Osteocyte (in vitro differentiated cells): ENCODE data around the gene UBE2G2. TPM values are rescaled to one million over a fixed set of nuclear protein-coding genes. Genes with fewer than 3 reads are reported as not detected.
A peak's percentile ranks its signal among the peaks of the same experiment; 100 is the strongest.

ENCODE experiments used
- DNase-seq: peaks from one replicate; pipeline ENCODE4 v3.0.0; 2021; ENCODE audit warnings: mixed read lengths; ENCODE audit not compliant: unreplicated experiment; ENCODE audit errors: extremely low spot score
- H3K27ac Mint-ChIP-seq: one replicate; pipeline ENCODE4 v1.8.0; 2021; ENCODE audit warnings: mild to moderate bottlenecking, mixed read lengths; ENCODE audit not compliant: unreplicated experiment
- H3K27me3 Mint-ChIP-seq: one replicate; pipeline ENCODE4 v1.8.0; 2021; ENCODE audit warnings: mixed read lengths; ENCODE audit not compliant: unreplicated experiment
- H3K36me3 Mint-ChIP-seq: one replicate; pipeline ENCODE4 v1.8.0; 2021; ENCODE audit warnings: mixed read lengths; ENCODE audit not compliant: unreplicated experiment
- H3K4me1 Mint-ChIP-seq: one replicate; pipeline ENCODE4 v1.8.0; 2021; ENCODE audit warnings: mixed read lengths; ENCODE audit not compliant: unreplicated experiment
- H3K4me3 Mint-ChIP-seq: one replicate; pipeline ENCODE4 v1.8.0; 2021; ENCODE audit warnings: mild to moderate bottlenecking, moderate library complexity, mixed read lengths; ENCODE audit not compliant: unreplicated experiment
- H3K9me3 Mint-ChIP-seq: one replicate; pipeline ENCODE4 v1.8.0; 2021; ENCODE audit warnings: mixed read lengths; ENCODE audit not compliant: unreplicated experiment
- CTCF ChIP-seq: fragments of 200-600 bp; sonication (generic); IDR thresholded peaks from 2 replicates; pipeline ENCODE4 v1.5.0; 2021; ENCODE audit warnings: antibody characterized with exemption, mild to moderate bottlenecking, moderate library complexity
- total RNA-seq: library from RNA; stranded (reverse); gene quantifications from 2 replicates; pipeline ENCODE4 v1.2.1, GENCODE V29; 2021

UBE2G2 gene
- total RNA-seq, 1 donor from 2014 or later: 78.7 TPM

- no peak for DNase-seq
- Mint-ChIP-seq H3K27me3 (no peaks in the 10 kb centered on the region), H3K4me3 (no peak overlapping the region), H3K27ac (no peak overlapping the region), H3K36me3 (peaks cover 39% of the 10 kb centered on the region), H3K9me3 (no peaks in the 10 kb centered on the region), H3K4me1 (peaks cover 18% of the 10 kb centered on the region)
- no peak for TF ChIP-seq CTCF
These were observed 33.5 kb downstream of the UBE2G2 start for GRCh38 chr21:44767834-44768831.

- peaks cover 29% of the 10 kb centered on the region for H3K36me3 Mint-ChIP-seq
- H3K27me3 Mint-ChIP-seq: no peaks in the 10 kb centered on the region
- H3K4me1 Mint-ChIP-seq: peaks cover 7% of the 10 kb centered on the region
- H3K4me3 Mint-ChIP-seq: no peak overlapping the region
- DNase-seq: peak; percentile 81
- no peak for TF ChIP-seq CTCF
- no peaks in the 10 kb centered on the region for H3K9me3 Mint-ChIP-seq
- no peak overlapping the region for H3K27ac Mint-ChIP-seq
These were observed 34.7 kb downstream of the UBE2G2 start for GRCh38 chr21:44766818-44767354.

- Mint-ChIP-seq H3K27ac (no peak overlapping the region), H3K27me3 (no peaks in the 10 kb centered on the region), H3K4me1 (peaks cover 7% of the 10 kb centered on the region), H3K36me3 (peaks cover 25% of the 10 kb centered on the region), H3K9me3 (no peaks in the 10 kb centered on the region), H3K4me3 (no peak overlapping the region)
- no peak for TF ChIP-seq CTCF
- DNase-seq: peak; percentile 81
These were observed 35.4 kb downstream of the UBE2G2 start for GRCh38 chr21:44766014-44766817.

GRCh38 chr21:44765231-44766013, 36.2 kb downstream of the UBE2G2 start:
- Mint-ChIP-seq H3K4me3 (no peak overlapping the region), H3K27me3 (no peaks in the 10 kb centered on the region), H3K9me3 (no peaks in the 10 kb centered on the region)

More at GRCh38 chr21:44765231-44766013, 36.2 kb downstream of the UBE2G2 start:
- peaks cover 19% of the 10 kb centered on the region for H3K36me3 Mint-ChIP-seq
- H3K27ac Mint-ChIP-seq: no peak overlapping the region
- H3K4me1 Mint-ChIP-seq: peaks cover 7% of the 10 kb centered on the region
- no peak for TF ChIP-seq CTCF
- DNase-seq: peak; percentile 66
